GM18498 (cell line): ENCODE data around the gene PNMA6E.

Experiments
- ATAC-seq: cut with Tn5 transposase; IDR thresholded peaks from one replicate; pipeline ENCODE4 v1.9.1; 2021; ENCODE audit warnings: mild to moderate bottlenecking, moderate library complexity; ENCODE audit not compliant: unreplicated experiment

The PNMA6E gene

GRCh38 chrX:153438532-153438931 lies 37.4 kb upstream of the PNMA6E start:
- ATAC-seq = no peak

DNA sequence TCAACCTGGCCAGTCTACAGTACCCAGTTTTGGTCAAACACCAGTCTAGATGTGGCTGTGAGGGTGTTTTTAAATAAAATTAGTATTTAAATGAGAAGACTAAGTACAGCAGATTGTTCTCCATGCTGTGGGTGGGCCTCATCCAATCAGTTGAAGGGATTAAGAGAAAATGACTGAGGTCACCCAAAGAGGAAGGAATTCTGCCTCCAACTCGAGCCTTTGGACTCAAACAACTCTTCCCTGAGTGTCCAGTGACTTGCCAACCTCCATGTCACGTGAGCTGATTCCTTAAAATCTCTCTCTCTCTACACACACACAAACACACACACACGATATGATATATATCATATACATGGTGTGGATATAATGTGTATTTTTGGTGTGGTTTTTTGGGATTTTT lies 34.7 kb upstream of the PNMA6E start:
- ATAC-seq = no peak

DNA sequence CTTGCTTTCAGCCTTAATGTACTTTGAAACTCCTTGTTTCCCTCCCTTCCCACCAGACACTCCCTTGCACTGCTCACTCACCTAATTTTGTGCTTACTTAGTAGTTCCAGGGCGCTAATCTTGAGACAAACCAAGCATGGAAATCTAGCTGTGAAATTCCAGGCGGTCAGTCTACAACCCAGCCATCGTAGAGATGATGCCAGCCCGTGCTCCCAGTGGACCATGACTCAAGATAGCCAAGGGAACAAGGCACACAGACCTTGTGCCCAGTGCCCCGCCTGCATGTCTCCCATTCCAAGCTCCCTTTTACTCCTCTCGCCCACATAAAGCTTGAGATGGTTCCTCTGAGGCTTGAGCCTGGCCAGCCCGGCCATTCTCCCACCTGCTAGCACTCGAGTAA lies 33.7 kb upstream of the PNMA6E start:
- ATAC-seq = no peak

DNA sequence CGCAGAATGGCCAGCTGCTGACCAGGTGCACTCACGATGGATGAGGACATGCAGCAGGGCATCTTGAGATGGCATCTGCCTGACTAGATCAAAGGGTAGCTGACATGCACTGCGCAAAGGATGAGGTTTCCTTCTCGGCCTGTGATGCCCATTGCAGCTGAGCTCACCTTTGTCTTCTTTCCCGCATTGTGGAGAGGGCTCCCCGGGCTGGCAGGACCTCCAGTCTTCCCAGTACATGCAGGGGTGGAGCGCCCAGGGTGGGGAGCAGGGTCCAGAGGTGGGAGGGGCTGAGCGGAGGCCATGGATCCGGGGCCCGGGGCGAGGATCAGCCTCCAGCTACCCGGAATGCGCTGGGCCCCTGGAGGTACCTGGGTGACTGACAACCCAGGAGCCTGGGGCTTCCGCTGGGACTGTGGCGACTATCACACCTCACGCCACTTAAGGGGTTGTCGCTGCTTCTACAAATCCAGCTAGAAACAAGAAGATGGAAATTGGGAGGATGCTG lies 32.7 kb upstream of the PNMA6E start:
- ATAC-seq = no peak

GRCh38 chrX:153433161-153433680 lies 32.1 kb upstream of the PNMA6E start:
- no peak for ATAC-seq

GRCh38 chrX:153430796-153431195 lies 29.6 kb upstream of the PNMA6E start:
- no peak for ATAC-seq

- ATAC-seq = no peak
Measured at GRCh38 chrX:153426204-153426603, 25.1 kb upstream of the PNMA6E start.

DNA sequence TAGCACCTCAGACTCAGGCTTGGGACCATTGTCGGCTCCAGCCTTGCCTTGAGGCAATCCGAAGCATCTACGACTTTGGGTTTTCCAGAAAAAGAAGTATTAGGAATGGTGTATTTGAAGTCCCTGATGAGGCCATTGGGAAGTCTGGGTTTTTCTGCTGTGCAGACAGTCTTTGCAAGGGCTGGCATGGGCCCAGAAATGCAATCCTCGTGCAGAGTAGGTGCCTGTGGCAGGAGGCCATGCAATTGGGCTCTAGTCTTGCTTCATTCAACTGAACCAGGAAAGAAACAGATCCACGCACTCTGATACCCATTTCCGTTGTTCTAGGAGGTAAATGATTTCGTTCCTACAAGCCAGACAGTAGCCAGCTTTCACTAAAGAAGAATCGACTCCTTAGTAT lies 22.5 kb upstream of the PNMA6E start:
- ATAC-seq = no peak

- ATAC-seq = no peak
Measured at GRCh38 chrX:153421856-153422255, 20.7 kb upstream of the PNMA6E start.

DNA sequence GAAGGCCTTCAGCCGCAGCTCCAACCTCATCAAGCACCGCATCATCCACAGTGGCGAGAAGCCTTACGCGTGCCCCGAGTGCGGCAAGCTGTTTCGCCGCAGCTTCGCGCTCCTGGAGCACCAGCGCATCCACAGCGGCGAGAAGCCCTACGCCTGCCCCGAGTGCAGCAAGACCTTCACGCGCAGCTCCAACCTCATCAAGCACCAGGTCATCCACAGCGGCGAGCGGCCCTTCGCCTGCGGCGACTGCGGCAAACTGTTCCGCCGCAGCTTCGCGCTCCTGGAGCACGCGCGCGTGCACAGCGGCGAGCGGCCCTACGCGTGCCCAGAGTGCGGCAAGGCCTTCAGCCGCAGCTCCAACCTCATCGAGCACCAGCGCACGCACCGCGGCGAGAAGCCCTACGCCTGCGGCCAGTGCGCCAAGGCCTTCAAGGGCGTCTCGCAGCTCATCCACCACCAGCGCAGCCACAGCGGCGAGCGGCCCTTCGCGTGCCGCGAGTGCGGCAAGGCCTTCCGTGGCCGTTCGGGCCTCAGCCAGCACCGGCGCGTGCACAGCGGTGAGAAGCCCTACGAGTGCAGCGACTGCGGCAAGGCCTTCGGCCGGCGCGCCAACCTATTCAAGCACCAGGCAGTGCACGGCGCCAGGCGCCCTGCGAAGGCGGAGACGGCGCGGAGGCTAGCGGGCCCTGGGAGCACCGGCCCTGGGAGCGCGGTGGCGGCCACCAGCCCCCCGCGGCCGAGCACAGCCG lies 19.9 kb upstream of the PNMA6E start:
- no peak for ATAC-seq

- no peak for ATAC-seq
Measured at GRCh38 chrX:153417637-153418036, 16.5 kb upstream of the PNMA6E start.

DNA sequence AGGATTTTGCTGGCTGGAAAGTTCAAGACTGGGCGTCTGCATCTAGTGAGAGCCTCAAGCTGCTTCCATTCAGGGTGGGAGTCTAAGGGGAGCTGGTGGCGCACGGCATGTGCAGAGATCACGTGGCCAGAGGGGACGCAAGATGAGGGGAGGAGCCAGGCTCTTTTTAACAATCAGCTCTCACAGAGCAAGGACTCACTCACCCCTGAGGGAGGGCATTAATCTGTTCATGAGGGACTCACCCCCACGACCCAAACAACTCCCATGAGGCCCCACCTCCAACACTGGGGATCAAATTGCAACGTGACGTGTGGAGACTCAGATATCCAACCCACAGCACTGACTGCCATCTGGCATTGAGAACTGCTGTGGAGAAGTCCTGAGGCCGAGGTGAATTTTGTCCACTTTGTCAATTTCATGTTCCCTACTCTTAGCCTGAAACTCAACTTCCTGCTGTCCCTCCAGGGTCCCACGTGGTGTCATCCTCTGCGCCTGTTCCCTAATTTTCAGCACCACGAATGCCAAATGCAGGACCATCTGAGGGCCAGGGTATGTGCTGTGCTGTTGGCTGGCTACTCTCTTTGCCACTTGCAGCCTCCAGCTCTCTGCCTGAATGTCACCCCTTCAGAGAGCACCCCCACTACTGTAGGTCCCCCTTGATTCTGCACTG lies 15.8 kb upstream of the PNMA6E start:
- ATAC-seq = no peak

DNA sequence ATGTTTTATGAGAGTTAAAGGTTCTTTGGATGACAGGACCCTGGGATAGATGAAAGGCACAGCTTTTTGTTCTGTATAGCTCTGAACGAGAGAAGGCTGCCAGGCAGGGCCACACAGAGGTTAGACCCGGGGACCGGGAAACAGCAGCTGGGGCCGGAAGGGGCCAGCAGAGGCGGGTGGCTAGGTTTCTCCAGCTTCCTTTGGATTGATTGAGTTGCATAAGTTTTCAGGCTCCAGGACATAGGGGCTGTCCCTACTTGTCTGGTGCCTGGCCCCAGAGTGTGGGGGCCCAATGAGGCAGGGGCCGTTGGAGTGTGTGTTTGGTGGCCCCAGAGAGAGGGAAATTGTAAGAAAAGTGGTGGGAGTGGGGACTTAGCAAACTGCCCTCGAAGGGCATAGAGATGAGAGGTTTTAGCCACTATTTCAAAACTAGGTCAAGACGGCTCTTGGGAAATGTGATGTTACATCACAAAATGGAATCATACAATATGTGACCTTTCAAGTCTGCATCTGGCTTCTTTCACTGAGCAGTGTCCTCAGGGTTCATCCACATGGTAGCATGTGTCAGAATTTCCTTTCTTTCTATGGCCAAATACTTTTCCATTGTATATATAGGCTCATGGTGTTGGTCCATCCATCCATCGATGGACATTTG lies 13.8 kb upstream of the PNMA6E start:
- no peak for ATAC-seq

DNA sequence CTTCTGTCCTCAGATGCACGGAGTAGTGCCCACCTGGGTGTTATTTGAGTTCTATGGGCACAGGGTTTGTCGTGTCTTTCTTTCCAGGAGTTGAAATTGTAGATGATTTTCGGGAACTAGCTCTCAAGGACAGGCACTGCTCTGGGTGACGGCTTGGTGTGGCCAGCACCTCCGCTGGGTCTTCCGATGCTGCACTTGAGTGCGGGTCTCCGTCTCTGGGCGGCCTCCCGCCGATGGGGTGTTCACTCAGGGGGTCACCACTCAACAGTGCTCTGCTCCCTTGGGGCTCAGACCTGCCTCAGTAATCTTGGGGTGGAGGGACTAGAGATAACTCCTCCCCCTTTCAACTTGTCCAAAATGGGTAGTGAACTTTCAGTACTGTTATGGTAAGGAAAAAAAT lies 12.6 kb upstream of the PNMA6E start:
- ATAC-seq = no peak

- ATAC-seq = no peak
Measured at GRCh38 chrX:153412746-153413720, 11.9 kb upstream of the PNMA6E start.

- ATAC-seq = no peak
Measured at GRCh38 chrX:153411988-153412574, 10.9 kb upstream of the PNMA6E start.

- peak; percentile 83 for ATAC-seq
Measured at GRCh38 chrX:153411255-153411987, 10.3 kb upstream of the PNMA6E start, which contains the start of gene ZFP92. Gene ZFP92, plus strand, starts transcription at chrX:153411472. Its CDS starts 6,851 bp downstream, at chrX:153418323.

GRCh38 chrX:153410888-153411254 lies 9.7 kb upstream of the PNMA6E start:
- ATAC-seq = no peak

DNA sequence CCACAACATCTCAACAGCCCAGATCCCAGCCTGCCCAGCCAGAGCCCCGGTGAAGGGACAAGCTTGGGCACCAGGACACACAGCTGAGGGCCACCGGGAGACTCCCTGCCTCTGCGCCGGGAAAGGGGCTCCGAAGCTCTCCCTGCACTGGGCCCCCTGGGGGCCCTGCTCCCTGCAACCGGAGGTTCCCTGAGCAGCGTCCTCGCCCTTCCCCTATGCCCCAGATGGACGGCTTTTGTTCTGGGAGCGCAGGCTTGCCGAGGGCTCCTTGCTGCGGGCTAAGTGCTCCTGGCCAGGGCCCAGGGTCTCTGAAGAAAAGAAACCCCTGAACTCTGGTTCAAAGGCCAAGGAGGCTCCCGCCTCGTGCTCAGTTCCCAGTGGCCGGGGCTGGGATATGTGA lies 9.2 kb upstream of the PNMA6E start:
- ATAC-seq = no peak
